Prostate gland (tissue), 2 donors: ENCODE measurements around the gene NPEPL1.

Source experiments
- POLR2A ChIP-seq: fragments of 450-650 bp; IDR thresholded peaks from one replicate; pipeline ENCODE4 v1.6.1; 2016; ENCODE audit warnings: antibody characterized with exemption, mild to moderate bottlenecking
- POLR2AphosphoS5 ChIP-seq: sonication (generic); formaldehyde crosslinking; IDR thresholded peaks from one replicate; pipeline ENCODE4 v1.6.1; 2017; ENCODE audit warnings: antibody characterized with exemption
- TF ChIP-seq, protein P1 (sequence below), 4 experiments: fragments of 200-600 bp in 2 of 4; fragments of 450-650 bp in 2 of 4; sonication (generic) in 2 of 4; IDR thresholded peaks; 1 replicate in 3 of 4; 2 replicates in 1 of 4; pipeline ENCODE4 v1.5.1; 2016 to 2019; ENCODE audit warnings: antibody characterized with exemption in 4 of 4, mild to moderate bottlenecking in 2 of 4, moderate library complexity in 2 of 4

- TF ChIP-seq POLR2AphosphoS5 (no peak), POLR2A (no peak)
- TF ChIP-seq, protein P1, sequence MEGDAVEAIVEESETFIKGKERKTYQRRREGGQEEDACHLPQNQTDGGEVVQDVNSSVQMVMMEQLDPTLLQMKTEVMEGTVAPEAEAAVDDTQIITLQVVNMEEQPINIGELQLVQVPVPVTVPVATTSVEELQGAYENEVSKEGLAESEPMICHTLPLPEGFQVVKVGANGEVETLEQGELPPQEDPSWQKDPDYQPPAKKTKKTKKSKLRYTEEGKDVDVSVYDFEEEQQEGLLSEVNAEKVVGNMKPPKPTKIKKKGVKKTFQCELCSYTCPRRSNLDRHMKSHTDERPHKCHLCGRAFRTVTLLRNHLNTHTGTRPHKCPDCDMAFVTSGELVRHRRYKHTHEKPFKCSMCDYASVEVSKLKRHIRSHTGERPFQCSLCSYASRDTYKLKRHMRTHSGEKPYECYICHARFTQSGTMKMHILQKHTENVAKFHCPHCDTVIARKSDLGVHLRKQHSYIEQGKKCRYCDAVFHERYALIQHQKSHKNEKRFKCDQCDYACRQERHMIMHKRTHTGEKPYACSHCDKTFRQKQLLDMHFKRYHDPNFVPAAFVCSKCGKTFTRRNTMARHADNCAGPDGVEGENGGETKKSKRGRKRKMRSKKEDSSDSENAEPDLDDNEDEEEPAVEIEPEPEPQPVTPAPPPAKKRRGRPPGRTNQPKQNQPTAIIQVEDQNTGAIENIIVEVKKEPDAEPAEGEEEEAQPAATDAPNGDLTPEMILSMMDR (IDR thresholded peaks at IDR 0.05), result no peak
Measured at GRCh38 chr20:58714340-58714922, 21.8 kb downstream of the NPEPL1 start.
